ENCODE results near the gene NCK2.
A peak's percentile ranks its signal among the peaks of the same experiment; 100 is the strongest.

NCK2 gene

DNA sequence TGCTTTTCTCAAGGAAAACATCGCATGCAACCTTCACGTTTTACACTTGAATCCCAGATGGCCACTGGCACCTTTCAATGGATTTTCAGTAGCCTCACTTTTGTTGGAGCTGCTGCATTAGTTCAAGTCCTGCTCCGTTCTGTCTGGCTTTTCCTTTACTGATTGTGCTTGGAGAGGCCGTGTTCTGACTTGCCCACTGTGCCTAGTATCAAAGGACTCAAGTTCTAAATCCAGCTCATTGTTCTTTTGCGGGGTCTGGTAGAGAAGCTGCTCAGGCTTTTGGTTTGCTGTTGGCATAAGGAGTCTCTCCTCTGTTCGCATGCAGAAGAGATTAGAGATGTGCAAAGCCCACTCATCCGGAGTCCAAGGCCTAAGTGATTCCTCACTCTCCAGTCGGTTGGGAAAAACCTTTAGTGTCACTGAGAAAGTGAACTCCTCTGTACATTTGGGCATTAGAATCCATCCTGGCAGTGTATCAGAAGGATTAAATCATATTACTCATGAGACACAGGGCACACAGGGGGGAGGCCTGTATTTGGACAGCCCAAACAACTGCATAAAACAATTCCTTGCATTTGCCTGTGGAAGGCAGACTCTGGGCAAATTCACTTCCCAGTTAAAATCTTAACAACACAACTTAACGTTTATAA lies 69.7 kb downstream of the NCK2 start:
- no peak for DNase-seq (ENCODE audit: low read depth)

- DNase-seq (ENCODE audit: low read depth): no peak
Observed at GRCh38 chr2:105815401-105815800, 70.7 kb downstream of the NCK2 start.

DNA sequence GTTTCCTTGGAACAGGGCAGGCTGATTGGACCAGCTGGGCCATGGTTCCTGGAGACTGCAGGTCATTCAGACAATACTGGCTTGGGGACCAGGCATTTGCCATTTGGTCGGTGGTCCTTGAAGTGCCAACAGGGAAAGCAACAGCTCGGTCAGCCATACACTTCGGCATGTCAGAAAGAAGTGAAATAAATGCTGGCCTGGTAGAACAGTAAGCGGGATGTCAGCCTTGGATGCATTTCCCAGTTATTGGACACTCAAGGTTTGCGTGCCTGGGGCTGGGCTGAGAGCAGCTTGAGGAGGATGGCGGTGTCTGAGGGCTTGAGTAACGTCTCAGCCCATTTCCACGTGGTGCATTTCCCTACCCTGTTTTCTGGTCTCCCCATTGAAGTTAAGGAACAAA lies 75.4 kb downstream of the NCK2 start:
- DNase-seq (ENCODE audit: low read depth): no peak

DNA sequence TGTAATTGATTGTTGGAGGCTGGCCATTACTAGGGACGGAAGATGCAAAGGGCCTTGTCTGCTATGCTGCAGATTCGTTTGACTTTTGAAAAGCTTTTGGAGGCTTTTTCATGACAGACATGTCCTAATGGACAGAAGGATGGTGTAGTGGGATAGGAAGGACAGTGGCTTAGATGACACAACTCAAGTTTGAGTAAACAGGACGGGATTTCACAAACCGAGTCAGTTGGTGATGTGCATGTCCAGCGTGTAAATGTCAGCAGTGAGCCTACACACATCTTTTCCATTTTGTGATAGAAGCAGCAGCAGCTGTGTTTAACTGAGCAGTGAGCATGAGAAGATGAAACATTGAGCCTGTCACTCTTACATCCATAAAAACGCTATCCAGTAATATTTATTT lies 76.0 kb downstream of the NCK2 start:
- DNase-seq (ENCODE audit: low read depth): no peak

- DNase-seq (ENCODE audit: low read depth): no peak
Observed at GRCh38 chr2:105821428-105822125, 76.9 kb downstream of the NCK2 start.

DNA sequence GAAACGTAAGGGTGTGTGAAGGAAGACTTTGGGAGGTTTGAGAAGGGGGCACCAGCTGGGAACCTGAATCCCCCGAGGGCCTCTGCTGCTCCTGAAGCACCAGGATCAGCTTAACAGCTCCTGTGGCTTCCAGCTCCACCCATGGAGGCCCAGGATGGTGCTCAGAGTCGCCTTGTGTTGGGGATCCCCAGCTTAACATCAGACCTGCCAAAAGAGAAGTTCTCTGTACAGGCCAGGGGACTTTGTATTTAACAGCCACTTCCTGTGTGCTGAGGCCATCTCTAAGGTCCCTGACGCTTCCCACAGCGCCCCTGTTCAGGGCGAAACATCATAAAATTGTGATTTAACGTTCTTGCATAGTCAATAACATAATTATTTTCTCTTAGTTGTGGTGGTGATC lies 77.5 kb downstream of the NCK2 start:
- no peak for DNase-seq (ENCODE audit: low read depth)

DNA sequence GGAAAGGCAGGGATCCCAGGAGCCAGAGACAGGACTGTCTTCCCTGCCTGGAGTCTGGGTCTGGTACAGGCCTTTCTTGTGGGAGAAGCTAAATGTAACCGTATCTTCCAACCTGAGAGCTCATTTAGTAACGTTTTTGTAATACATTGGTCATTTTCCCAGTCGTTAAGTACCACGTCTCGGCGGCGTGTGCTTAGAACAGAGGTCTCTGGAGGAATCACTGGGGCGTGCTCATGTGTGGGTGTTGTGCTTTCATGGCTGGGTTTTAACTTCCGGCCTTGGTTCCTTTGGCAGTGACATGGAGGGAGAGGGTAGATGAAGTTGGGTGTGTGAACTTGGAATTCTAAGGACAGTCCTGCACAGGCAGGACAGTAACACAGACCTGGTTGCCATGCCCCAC lies 79.7 kb downstream of the NCK2 start:
- no peak for DNase-seq (ENCODE audit: low read depth)

GRCh38 chr2:105827351-105828096 lies 82.8 kb downstream of the NCK2 start:
- DNase-seq (ENCODE audit: low read depth): no peak

GRCh38 chr2:105828558-105828957 lies 83.8 kb downstream of the NCK2 start:
- no peak for DNase-seq (ENCODE audit: low read depth)

- DNase-seq (ENCODE audit: low read depth): no peak
Observed at GRCh38 chr2:105834931-105835330, 90.2 kb downstream of the NCK2 start.

DNA sequence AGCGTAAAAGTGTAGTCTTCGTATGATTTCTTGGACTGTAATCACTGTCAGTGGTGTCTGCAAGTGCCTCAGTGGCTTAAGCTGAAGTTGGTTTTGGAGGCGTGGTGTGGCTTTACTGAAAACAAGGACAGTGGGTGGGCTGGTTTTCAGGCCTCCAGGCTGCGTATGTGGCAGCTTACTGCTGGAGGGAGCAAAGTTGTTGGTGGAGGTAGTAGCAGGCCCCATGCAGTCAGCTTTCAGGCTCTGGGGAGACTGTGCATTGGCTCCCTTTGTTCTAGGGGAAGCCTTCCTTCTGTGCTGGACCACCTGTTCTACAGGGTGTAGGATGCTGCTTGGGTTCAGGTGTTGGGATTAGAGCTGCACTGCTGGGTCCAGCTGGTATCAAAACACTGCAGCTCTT lies 91.6 kb downstream of the NCK2 start:
- DNase-seq (ENCODE audit: low read depth): no peak

DNA sequence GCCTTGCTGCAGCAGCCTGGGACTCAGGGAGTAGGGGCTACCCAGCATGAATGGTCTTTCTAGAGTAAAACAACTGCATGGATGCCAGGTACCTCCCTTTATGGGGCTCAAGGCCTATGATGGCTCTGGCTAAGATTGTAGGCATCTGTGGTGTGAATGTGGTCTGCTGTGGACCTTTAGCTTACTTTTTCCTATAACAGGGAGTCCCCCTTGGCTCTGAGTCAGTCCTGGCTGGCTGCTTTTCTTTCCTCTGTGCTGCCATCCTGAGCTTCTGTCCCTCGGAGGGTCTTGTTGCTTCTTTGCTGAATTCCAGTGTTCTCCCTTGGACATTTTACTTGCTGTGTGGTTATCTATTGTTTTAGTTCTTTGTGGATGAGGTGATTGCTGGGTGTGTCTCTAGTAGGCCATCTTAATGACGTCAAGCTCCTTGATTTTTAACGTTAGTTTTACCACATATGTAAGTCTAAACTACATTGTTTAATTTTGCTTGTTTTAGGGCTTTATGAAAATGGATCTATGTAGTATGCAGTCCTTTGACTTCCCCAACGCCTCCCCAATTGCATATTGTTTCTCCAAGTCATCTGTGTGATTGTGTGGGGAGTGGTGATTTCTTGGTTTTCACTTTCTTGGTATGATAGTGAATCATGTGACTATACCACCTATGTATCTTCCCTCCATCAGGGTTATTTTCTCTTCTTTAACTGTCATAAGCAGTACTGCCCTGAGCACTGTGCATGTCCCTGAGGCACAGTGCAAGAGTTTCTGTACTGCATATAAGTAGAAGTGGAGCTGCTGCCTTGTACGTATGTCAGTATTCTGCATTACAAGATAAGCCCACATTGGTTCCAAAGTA lies 92.4 kb downstream of the NCK2 start:
- no peak for DNase-seq (ENCODE audit: low read depth)

- DNase-seq (ENCODE audit: low read depth): no peak
Observed at GRCh38 chr2:105839793-105840192, 95.1 kb downstream of the NCK2 start.

GRCh38 chr2:105840933-105841332 lies 96.2 kb downstream of the NCK2 start:
- no peak for DNase-seq (ENCODE audit: low read depth)

DNA sequence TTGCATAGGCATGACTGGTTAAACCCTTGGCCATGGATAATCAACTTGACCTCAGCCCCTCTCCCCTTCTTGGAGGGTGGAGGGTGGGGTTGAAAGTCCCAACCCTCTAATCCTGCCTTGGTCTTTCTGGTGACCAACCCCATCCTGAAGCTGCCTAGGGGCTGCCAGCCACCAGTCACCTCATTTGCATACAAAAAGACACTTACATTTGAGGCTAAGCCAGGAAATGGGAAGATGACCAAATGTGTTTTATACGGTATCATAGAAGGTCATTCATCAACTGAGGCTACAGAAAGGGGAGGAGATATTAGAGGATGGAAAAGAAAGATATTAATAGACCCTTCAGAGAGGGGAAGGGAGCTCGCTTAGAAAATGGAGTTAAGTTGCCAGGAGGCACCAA lies 96.8 kb downstream of the NCK2 start:
- no peak for DNase-seq (ENCODE audit: low read depth)

DNA sequence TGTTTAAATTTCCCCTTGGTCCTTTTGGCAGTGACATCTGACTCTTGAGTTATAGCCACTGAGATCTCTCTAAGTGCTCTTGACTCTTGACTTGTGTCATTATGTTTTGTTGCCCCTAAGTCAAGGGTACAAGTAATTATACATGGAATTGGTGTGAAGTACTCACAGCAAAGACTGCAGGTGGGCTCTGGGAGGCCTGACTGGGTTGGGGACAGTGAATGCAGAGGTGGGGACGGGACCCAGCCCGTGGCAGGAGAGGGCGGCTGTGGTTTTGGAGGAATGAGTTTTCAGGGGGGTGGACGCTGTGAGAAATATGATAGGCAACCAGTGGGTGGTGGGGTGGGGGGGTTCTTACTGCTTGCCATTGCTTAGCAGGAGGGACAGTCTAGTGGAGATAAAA lies 97.8 kb downstream of the NCK2 start:
- no peak for DNase-seq (ENCODE audit: low read depth)

DNA sequence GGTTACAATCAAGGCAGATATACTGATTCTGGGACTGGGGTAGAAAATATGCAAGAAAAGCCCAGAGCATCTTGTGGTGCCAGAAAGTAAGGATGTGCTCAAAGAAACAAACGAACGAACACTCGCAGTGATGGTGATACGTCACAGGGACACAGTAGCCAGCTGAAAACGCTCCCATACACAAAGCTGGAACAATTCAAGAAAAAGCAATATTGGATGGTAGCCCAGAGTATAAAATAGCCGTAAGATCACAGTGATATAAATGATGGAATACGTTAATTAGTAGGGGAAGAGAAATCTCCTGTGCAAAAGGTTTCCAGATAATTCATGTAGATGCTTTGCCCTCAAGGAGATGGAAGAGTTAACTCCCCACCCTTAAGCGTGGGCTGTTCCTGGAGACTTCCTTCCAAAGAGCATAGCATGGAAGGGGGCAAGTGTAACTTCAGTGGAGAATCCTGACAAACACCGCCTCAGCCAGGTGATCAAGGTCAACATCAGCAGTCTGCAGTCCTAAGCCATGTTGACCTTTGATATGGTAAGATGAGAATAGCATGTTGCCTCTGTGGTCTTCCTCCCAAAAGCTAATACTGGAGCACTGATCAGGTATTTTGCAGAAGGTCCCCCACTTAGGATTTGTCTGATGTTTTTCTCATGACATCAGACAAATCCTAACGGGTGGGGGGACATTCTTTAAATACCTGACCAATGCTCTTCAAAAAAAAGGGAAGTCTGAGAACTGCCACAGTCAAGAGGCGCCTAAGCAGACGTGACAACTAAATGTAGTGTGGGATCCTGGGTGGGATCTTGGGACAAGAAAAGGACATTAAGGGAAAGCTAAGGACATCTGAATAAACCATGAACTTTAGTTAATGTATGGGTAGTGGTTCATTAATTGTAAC lies 99.0 kb downstream of the NCK2 start:
- DNase-seq (ENCODE audit: low read depth): peak; percentile 4

DNA sequence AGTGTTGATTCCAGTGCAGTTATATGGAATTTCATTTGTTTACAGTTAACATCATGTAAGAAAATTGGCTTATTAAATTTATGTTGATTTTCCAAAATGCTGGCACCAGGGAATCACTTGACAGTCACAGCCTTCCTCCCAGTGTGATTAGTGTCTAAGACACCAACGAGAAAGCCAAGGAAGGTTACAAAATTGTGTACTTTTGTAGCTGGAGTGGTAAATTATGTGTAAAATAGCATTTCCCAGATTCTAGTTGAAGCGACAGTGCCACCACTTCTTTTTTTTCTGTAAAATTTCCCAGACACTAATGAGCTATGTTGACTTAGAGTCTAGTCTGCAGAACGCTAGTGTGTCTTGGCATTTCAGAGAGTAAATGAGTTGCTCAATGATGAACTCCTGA lies 101.3 kb downstream of the NCK2 start:
- DNase-seq (ENCODE audit: low read depth): no peak

GRCh38 chr2:105847056-105847455 lies 102.3 kb downstream of the NCK2 start:
- DNase-seq (ENCODE audit: low read depth): no peak

DNA sequence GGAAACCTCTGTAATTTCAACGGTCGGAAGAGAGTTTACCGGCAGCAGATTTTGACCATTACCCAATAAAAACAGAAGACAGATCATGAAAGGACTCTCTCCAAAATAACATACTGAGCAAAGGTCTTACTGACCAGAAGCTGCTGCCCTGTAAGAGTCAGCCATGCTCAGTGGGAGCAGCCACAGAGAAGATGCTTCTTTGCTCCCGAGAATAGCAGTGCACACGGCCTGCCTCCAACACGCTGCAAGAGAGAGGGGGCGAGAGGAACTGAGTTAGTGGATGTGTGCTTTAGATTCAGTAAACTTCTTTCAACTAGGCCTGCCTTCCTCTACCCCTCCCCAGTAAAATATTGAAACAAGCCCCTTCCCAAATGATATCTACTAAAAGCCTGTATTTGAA lies 103.7 kb downstream of the NCK2 start:
- no peak for DNase-seq (ENCODE audit: low read depth)

GRCh38 chr2:105849431-105850179 lies 104.9 kb downstream of the NCK2 start:
- DNase-seq (ENCODE audit: low read depth): no peak
